ENCODE results near the gene CWF19L1.
"Not testable (repeated sequence)": the region's sequence is repeated elsewhere in the genome, so short reads cannot be mapped to it uniquely, and the experiment has no call there.

CWF19L1 gene

GRCh38 chr10:100303724-100304319 lies 36.4 kb upstream of the CWF19L1 start:
- H3K27ac ChIP-seq (ENCODE audit: low read depth, low read length), result no peak overlapping the region
- H3K27me3 ChIP-seq (ENCODE audit: control insufficient read depth, low read length), result peaks cover 24% of the 10 kb centered on the region
- no peaks in the 10 kb centered on the region for H4K20me1 ChIP-seq (ENCODE audit: control insufficient read depth, insufficient read depth, low read depth, low read length)
- H3K4me3 ChIP-seq (ENCODE audit: low read length), result no peak overlapping the region
- no peaks in the 10 kb centered on the region for H3F3A ChIP-seq (ENCODE audit: control insufficient read depth, insufficient read depth)
- no peaks in the 10 kb centered on the region for H3K36me3 ChIP-seq (ENCODE audit: control insufficient read depth, low read length)
- no peaks in the 10 kb centered on the region for H3K9me2 ChIP-seq (replicated peaks; ENCODE audit: control insufficient read depth, low read length)
- H3K79me2 ChIP-seq (ENCODE audit: control insufficient read depth, low read length), result no peaks in the 10 kb centered on the region
- H3K4me1 ChIP-seq (ENCODE audit: control insufficient read depth, low read length), result no peaks in the 10 kb centered on the region
- no peak for TF ChIP-seq EZH2phosphoT487 (IDR thresholded peaks at IDR 0.05; ENCODE audit: borderline replicate concordance, low read length)
- TF ChIP-seq, protein P1, sequence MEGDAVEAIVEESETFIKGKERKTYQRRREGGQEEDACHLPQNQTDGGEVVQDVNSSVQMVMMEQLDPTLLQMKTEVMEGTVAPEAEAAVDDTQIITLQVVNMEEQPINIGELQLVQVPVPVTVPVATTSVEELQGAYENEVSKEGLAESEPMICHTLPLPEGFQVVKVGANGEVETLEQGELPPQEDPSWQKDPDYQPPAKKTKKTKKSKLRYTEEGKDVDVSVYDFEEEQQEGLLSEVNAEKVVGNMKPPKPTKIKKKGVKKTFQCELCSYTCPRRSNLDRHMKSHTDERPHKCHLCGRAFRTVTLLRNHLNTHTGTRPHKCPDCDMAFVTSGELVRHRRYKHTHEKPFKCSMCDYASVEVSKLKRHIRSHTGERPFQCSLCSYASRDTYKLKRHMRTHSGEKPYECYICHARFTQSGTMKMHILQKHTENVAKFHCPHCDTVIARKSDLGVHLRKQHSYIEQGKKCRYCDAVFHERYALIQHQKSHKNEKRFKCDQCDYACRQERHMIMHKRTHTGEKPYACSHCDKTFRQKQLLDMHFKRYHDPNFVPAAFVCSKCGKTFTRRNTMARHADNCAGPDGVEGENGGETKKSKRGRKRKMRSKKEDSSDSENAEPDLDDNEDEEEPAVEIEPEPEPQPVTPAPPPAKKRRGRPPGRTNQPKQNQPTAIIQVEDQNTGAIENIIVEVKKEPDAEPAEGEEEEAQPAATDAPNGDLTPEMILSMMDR (IDR thresholded peaks at IDR 0.05; ENCODE audit: low read depth, low read length, poor library complexity, severe bottlenecking), result peak; percentile 67
- H3K4me2 ChIP-seq (ENCODE audit: low read length), result no peak overlapping the region
- H3K9me3 ChIP-seq (ENCODE audit: control insufficient read depth, insufficient read depth, low read length), result no peaks in the 10 kb centered on the region

- H3K4me2 ChIP-seq (ENCODE audit: low read length); H3K36me3 ChIP-seq (ENCODE audit: control insufficient read depth, low read length); H4K20me1 ChIP-seq (ENCODE audit: control insufficient read depth, insufficient read depth, low read depth, low read length); H3K27ac ChIP-seq (ENCODE audit: low read depth, low read length); H3K9me2 ChIP-seq (replicated peaks; ENCODE audit: control insufficient read depth, low read length); H3K9me3 ChIP-seq (ENCODE audit: control insufficient read depth, insufficient read depth, low read length); H3F3A ChIP-seq (ENCODE audit: control insufficient read depth, insufficient read depth); H3K4me1 ChIP-seq (ENCODE audit: control insufficient read depth, low read length); H3K4me3 ChIP-seq (ENCODE audit: low read length); H3K79me2 ChIP-seq (ENCODE audit: control insufficient read depth, low read length): not testable (repeated sequence)
- peaks cover 22% of the 10 kb centered on the region for H3K27me3 ChIP-seq (ENCODE audit: control insufficient read depth, low read length)
These were observed 33.7 kb upstream of the CWF19L1 start for GRCh38 chr10:100301123-100301522.

- H3K9me3 ChIP-seq (ENCODE audit: control insufficient read depth, insufficient read depth, low read length), result no peaks in the 10 kb centered on the region
- H3F3A ChIP-seq (ENCODE audit: control insufficient read depth, insufficient read depth), result no peaks in the 10 kb centered on the region
- no peaks in the 10 kb centered on the region for H4K20me1 ChIP-seq (ENCODE audit: control insufficient read depth, insufficient read depth, low read depth, low read length)
- H3K4me3 ChIP-seq (ENCODE audit: low read length), result no peak overlapping the region
- H3K27me3 ChIP-seq (ENCODE audit: control insufficient read depth, low read length), result peaks cover 16% of the 10 kb centered on the region
- no peak for TF ChIP-seq EZH2phosphoT487 (IDR thresholded peaks at IDR 0.05; ENCODE audit: borderline replicate concordance, low read length)
- TF ChIP-seq, protein P1 (IDR thresholded peaks at IDR 0.05; ENCODE audit: low read depth, low read length, poor library complexity, severe bottlenecking), result no peak
- H3K27ac ChIP-seq (ENCODE audit: low read depth, low read length), result no peak overlapping the region
- no peaks in the 10 kb centered on the region for H3K4me1 ChIP-seq (ENCODE audit: control insufficient read depth, low read length)
- no peaks in the 10 kb centered on the region for H3K9me2 ChIP-seq (replicated peaks; ENCODE audit: control insufficient read depth, low read length)
- no peaks in the 10 kb centered on the region for H3K36me3 ChIP-seq (ENCODE audit: control insufficient read depth, low read length)
- no peaks in the 10 kb centered on the region for H3K79me2 ChIP-seq (ENCODE audit: control insufficient read depth, low read length)
- no peak overlapping the region for H3K4me2 ChIP-seq (ENCODE audit: low read length)
These were observed 29.8 kb upstream of the CWF19L1 start for GRCh38 chr10:100297242-100297641.

GRCh38 chr10:100293066-100293465 lies 25.6 kb upstream of the CWF19L1 start:
- Histone ChIP-seq H3K4me1 (ENCODE audit: control insufficient read depth, low read length) (no peaks in the 10 kb centered on the region), H3F3A (ENCODE audit: control insufficient read depth, insufficient read depth) (no peaks in the 10 kb centered on the region), H3K9me3 (ENCODE audit: control insufficient read depth, insufficient read depth, low read length) (no peaks in the 10 kb centered on the region), H3K4me3 (ENCODE audit: low read length) (no peak overlapping the region), H3K27me3 (ENCODE audit: control insufficient read depth, low read length) (peaks cover 16% of the 10 kb centered on the region), H3K36me3 (ENCODE audit: control insufficient read depth, low read length) (no peaks in the 10 kb centered on the region), H4K20me1 (ENCODE audit: control insufficient read depth, insufficient read depth, low read depth, low read length) (no peaks in the 10 kb centered on the region), H3K4me2 (ENCODE audit: low read length) (no peak overlapping the region), H3K79me2 (ENCODE audit: control insufficient read depth, low read length) (no peaks in the 10 kb centered on the region), H3K9me2 (replicated peaks; ENCODE audit: control insufficient read depth, low read length) (no peaks in the 10 kb centered on the region), H3K27ac (ENCODE audit: low read depth, low read length) (no peak overlapping the region)
- TF ChIP-seq EZH2phosphoT487 (IDR thresholded peaks at IDR 0.05; ENCODE audit: borderline replicate concordance, low read length), result no peak
- TF ChIP-seq, protein P1 (IDR thresholded peaks at IDR 0.05; ENCODE audit: low read depth, low read length, poor library complexity, severe bottlenecking), result no peak

GRCh38 chr10:100292300-100292699 lies 24.9 kb upstream of the CWF19L1 start:
- not testable (repeated sequence) for H3K9me2 ChIP-seq (replicated peaks; ENCODE audit: control insufficient read depth, low read length); H3K4me2 ChIP-seq (ENCODE audit: low read length); H3F3A ChIP-seq (ENCODE audit: control insufficient read depth, insufficient read depth); H3K36me3 ChIP-seq (ENCODE audit: control insufficient read depth, low read length); H4K20me1 ChIP-seq (ENCODE audit: control insufficient read depth, insufficient read depth, low read depth, low read length); H3K4me1 ChIP-seq (ENCODE audit: control insufficient read depth, low read length); H3K27ac ChIP-seq (ENCODE audit: low read depth, low read length); H3K79me2 ChIP-seq (ENCODE audit: control insufficient read depth, low read length); H3K9me3 ChIP-seq (ENCODE audit: control insufficient read depth, insufficient read depth, low read length); H3K4me3 ChIP-seq (ENCODE audit: low read length)
- H3K27me3 ChIP-seq (ENCODE audit: control insufficient read depth, low read length), result peaks cover 16% of the 10 kb centered on the region

All from DOHH2 (cell line).